ENCODE data around the gene BLM.

Gene BLM

DNA sequence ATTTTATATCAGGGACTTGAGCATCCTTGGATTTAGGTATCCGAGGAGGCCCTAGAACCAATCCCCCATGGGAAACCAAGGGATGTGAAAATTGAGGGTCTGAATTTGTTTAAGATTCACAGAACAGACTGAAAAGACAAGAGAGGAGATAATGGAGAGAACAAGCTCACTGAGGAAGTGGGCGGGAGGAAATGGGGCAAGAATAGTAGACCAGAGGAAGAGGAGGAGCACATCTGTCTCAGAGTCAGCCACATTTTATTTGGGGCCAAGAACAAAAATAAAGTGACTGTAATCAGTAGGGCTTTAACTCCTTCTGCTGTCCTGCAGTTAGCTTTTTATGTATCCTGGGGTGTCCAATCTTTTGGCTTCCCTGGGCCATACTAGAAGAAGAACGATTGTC is 63.8 kb downstream of the BLM start:
- no peak for TF ChIP-seq BHLHE40 (IDR thresholded peaks at IDR 0.05; ENCODE audit: borderline replicate concordance)
- no peak for TF ChIP-seq TARDBP (IDR thresholded peaks at IDR 0.05)
- TF ChIP-seq, protein P1, sequence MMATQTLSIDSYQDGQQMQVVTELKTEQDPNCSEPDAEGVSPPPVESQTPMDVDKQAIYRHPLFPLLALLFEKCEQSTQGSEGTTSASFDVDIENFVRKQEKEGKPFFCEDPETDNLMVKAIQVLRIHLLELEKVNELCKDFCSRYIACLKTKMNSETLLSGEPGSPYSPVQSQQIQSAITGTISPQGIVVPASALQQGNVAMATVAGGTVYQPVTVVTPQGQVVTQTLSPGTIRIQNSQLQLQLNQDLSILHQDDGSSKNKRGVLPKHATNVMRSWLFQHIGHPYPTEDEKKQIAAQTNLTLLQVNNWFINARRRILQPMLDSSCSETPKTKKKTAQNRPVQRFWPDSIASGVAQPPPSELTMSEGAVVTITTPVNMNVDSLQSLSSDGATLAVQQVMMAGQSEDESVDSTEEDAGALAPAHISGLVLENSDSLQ (IDR thresholded peaks at IDR 0.05): no peak
- no peak for TF ChIP-seq CTBP1 (IDR thresholded peaks at IDR 0.05; ENCODE audit: borderline replicate concordance)
- TF ChIP-seq ARNT (IDR thresholded peaks at IDR 0.05): no peak
- no peak for TF ChIP-seq HDGF (IDR thresholded peaks at IDR 0.05; ENCODE audit: borderline replicate concordance)
- TF ChIP-seq LEF1 (IDR thresholded peaks at IDR 0.05; ENCODE audit: borderline replicate concordance): no peak
- TF ChIP-seq SP1 (IDR thresholded peaks at IDR 0.05): no peak
- no peak for TF ChIP-seq ZNF384 (IDR thresholded peaks at IDR 0.05)
- TF ChIP-seq FOXA1 (IDR thresholded peaks at IDR 0.05): no peak
- TF ChIP-seq NFRKB (IDR thresholded peaks at IDR 0.05): no peak
- no peak for TF ChIP-seq FOXK2 (IDR thresholded peaks at IDR 0.05)
- no peak for TF ChIP-seq L3MBTL2 (conservative IDR thresholded peaks at IDR 0.05)
- TF ChIP-seq SUZ12 (IDR thresholded peaks at IDR 0.05): no peak
- TF ChIP-seq ELF4 (IDR thresholded peaks at IDR 0.05): no peak
- no peak for TF ChIP-seq FOXM1 (IDR thresholded peaks at IDR 0.05; ENCODE audit: borderline replicate concordance)
- DNase-seq (ENCODE audit: extremely low spot score): no peak
- POLR2A ChIA-PET: no interaction called here
- CTCF ChIA-PET: interaction anchor here (0.7 kb wide), 1 partner anchor 331 kb away, joined by 3 read pairs; no protein-coding TSS in a partner anchor

DNA sequence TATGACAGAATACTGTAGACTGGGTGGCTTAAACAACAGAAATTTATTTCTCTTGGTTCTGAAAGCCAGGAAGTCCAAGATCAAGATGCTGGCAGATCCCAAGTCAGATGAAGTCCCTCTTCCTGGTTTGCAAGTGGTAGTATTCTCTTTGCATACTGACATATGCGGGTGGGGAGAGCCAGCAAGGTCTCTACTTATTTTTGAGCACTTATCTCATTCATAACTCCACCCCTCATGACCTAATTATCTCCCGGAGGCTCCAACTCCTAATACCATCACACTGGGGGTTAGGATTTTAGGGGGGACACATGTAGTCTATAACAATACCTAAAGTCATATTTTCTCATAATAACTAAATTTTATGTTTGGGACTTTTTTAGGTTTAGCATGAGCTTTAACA is 65.3 kb downstream of the BLM start:
- CTCF ChIA-PET: interaction anchor here (0.7 kb wide), 1 partner anchor 10 kb away, joined by 3 read pairs; no protein-coding TSS in a partner anchor
- DNase-seq (ENCODE audit: extremely low spot score): no peak
- TF ChIP-seq ELF4 (IDR thresholded peaks at IDR 0.05) (no peak), ARNT (IDR thresholded peaks at IDR 0.05) (no peak), SP1 (IDR thresholded peaks at IDR 0.05) (no peak), LEF1 (IDR thresholded peaks at IDR 0.05; ENCODE audit: borderline replicate concordance) (no peak), ZNF384 (IDR thresholded peaks at IDR 0.05) (no peak), CTBP1 (IDR thresholded peaks at IDR 0.05; ENCODE audit: borderline replicate concordance) (no peak), L3MBTL2 (conservative IDR thresholded peaks at IDR 0.05) (no peak), HDGF (IDR thresholded peaks at IDR 0.05; ENCODE audit: borderline replicate concordance) (no peak), FOXA1 (IDR thresholded peaks at IDR 0.05) (no peak), TARDBP (IDR thresholded peaks at IDR 0.05) (no peak), FOXM1 (IDR thresholded peaks at IDR 0.05; ENCODE audit: borderline replicate concordance) (no peak), SUZ12 (IDR thresholded peaks at IDR 0.05) (no peak), NFRKB (IDR thresholded peaks at IDR 0.05) (no peak), FOXK2 (IDR thresholded peaks at IDR 0.05) (no peak), BHLHE40 (IDR thresholded peaks at IDR 0.05; ENCODE audit: borderline replicate concordance) (no peak)
- TF ChIP-seq, protein P1 (IDR thresholded peaks at IDR 0.05): no peak
- POLR2A ChIA-PET: no interaction called here

DNA sequence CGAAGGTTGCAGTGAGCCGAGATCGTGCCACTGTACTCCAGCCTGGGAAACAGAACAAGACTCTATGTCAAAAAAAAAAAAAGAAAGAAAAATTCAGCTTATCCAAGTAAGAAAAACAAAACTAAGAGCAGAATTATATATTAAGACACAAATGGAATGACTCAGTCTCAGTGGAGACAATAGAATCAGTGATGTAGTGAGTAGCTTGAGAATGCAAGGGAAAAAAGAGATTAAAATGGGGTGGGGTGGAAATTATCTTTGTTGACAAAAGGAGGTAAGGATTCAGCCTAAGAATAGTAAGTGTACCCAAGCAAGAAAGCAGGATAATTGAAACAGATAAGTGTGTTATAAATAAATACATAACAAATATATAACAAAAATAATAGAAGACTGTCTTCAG is 70.7 kb downstream of the BLM start:
- POLR2A ChIA-PET: no interaction called here
- CTCF ChIA-PET: no interaction called here
- TF ChIP-seq FOXM1 (IDR thresholded peaks at IDR 0.05; ENCODE audit: borderline replicate concordance): no peak
- TF ChIP-seq ZNF384 (IDR thresholded peaks at IDR 0.05): no peak
- TF ChIP-seq HDGF (IDR thresholded peaks at IDR 0.05; ENCODE audit: borderline replicate concordance): no peak
- TF ChIP-seq CTBP1 (IDR thresholded peaks at IDR 0.05; ENCODE audit: borderline replicate concordance): no peak
- TF ChIP-seq, protein P1 (IDR thresholded peaks at IDR 0.05): no peak
- no peak for TF ChIP-seq L3MBTL2 (conservative IDR thresholded peaks at IDR 0.05)
- no peak for TF ChIP-seq ARNT (IDR thresholded peaks at IDR 0.05)
- TF ChIP-seq TARDBP (IDR thresholded peaks at IDR 0.05): no peak
- TF ChIP-seq SP1 (IDR thresholded peaks at IDR 0.05): no peak
- no peak for TF ChIP-seq FOXK2 (IDR thresholded peaks at IDR 0.05)
- TF ChIP-seq NFRKB (IDR thresholded peaks at IDR 0.05): no peak
- no peak for TF ChIP-seq LEF1 (IDR thresholded peaks at IDR 0.05; ENCODE audit: borderline replicate concordance)
- no peak for TF ChIP-seq FOXA1 (IDR thresholded peaks at IDR 0.05)
- no peak for TF ChIP-seq ELF4 (IDR thresholded peaks at IDR 0.05)
- no peak for TF ChIP-seq SUZ12 (IDR thresholded peaks at IDR 0.05)
- TF ChIP-seq BHLHE40 (IDR thresholded peaks at IDR 0.05; ENCODE audit: borderline replicate concordance): no peak
- no peak for DNase-seq (ENCODE audit: extremely low spot score)

DNA sequence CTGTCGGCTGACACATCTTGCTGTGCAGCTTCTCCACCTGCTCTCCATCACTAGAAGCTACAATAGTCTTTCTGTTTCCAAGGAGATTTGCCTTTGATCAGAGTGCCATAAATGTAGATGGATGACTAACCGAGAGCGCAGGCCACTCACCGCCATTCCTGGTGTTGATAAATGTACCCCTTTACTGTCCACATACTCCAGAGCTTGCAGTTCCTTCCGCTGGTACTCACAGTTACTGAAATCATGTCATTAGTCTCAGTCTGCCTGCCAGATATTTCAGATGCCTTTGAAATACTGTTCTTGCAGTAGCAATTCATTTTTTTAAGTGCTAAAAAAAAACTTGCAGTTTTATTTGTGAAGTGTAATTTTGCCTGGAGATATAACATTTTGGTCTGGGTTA is 72.3 kb downstream of the BLM start:
- TF ChIP-seq ARNT (IDR thresholded peaks at IDR 0.05): no peak
- TF ChIP-seq FOXM1 (IDR thresholded peaks at IDR 0.05; ENCODE audit: borderline replicate concordance): no peak
- no peak for TF ChIP-seq L3MBTL2 (conservative IDR thresholded peaks at IDR 0.05)
- TF ChIP-seq SP1 (IDR thresholded peaks at IDR 0.05): no peak
- no peak for TF ChIP-seq CTBP1 (IDR thresholded peaks at IDR 0.05; ENCODE audit: borderline replicate concordance)
- no peak for TF ChIP-seq HDGF (IDR thresholded peaks at IDR 0.05; ENCODE audit: borderline replicate concordance)
- TF ChIP-seq NFRKB (IDR thresholded peaks at IDR 0.05): no peak
- no peak for TF ChIP-seq FOXK2 (IDR thresholded peaks at IDR 0.05)
- no peak for TF ChIP-seq LEF1 (IDR thresholded peaks at IDR 0.05; ENCODE audit: borderline replicate concordance)
- TF ChIP-seq, protein P1 (IDR thresholded peaks at IDR 0.05): no peak
- no peak for TF ChIP-seq SUZ12 (IDR thresholded peaks at IDR 0.05)
- no peak for TF ChIP-seq BHLHE40 (IDR thresholded peaks at IDR 0.05; ENCODE audit: borderline replicate concordance)
- TF ChIP-seq FOXA1 (IDR thresholded peaks at IDR 0.05): no peak
- POLR2A ChIA-PET: interaction anchor here (1.5 to 2.1 kb wide), 2 partner anchors 72 to 142 kb away, joined by 5 read pairs; partner anchors contain the start of gene BLM
- CTCF ChIA-PET: no interaction called here
- no peak for DNase-seq (ENCODE audit: extremely low spot score)

DNA sequence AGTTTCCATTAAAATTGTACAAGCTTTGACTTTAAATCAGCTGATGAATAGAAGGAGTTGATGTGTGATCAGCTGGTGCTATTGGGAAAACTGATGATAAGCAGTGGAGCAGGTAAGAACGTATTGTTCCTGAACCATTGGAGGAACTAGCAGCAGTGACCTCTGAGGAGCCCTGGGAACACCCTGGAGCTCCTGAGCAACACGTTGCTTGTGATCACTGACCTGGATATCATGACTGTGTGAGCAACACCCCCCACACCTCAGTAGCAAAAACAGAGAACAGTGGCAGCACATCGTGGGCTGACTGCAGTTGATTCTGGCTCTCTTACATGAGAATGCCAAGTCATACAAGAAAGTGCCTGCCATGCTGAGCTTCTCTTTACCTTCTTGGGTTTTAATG is 72.9 kb downstream of the BLM start:
- TF ChIP-seq LEF1 (IDR thresholded peaks at IDR 0.05; ENCODE audit: borderline replicate concordance) (no peak), FOXA1 (IDR thresholded peaks at IDR 0.05) (no peak), ELF4 (IDR thresholded peaks at IDR 0.05) (no peak), BHLHE40 (IDR thresholded peaks at IDR 0.05; ENCODE audit: borderline replicate concordance) (no peak), FOXM1 (IDR thresholded peaks at IDR 0.05; ENCODE audit: borderline replicate concordance) (no peak), SUZ12 (IDR thresholded peaks at IDR 0.05) (no peak), ZNF384 (IDR thresholded peaks at IDR 0.05) (no peak), NFRKB (IDR thresholded peaks at IDR 0.05) (no peak), L3MBTL2 (conservative IDR thresholded peaks at IDR 0.05) (no peak), CTBP1 (IDR thresholded peaks at IDR 0.05; ENCODE audit: borderline replicate concordance) (no peak), TARDBP (IDR thresholded peaks at IDR 0.05) (no peak), HDGF (IDR thresholded peaks at IDR 0.05; ENCODE audit: borderline replicate concordance) (no peak), SP1 (IDR thresholded peaks at IDR 0.05) (no peak)
- TF ChIP-seq, protein P1 (IDR thresholded peaks at IDR 0.05): no peak

More for the DNA sequence above, 72.9 kb downstream of the BLM start:
- POLR2A ChIA-PET: interaction anchor here (1.5 to 2.1 kb wide), 2 partner anchors 73 to 141 kb away, joined by 5 read pairs; partner anchors contain the start of gene BLM
- CTCF ChIA-PET: no interaction called here
- DNase-seq (ENCODE audit: extremely low spot score): no peak
